HepG2 (cell line): ENCODE results near the gene NIN. TPM values are rescaled to one million over a fixed set of nuclear protein-coding genes. Genes with fewer than 3 reads are reported as not detected.

Experiments used
- ATAC-seq: fragments of 200-7000 bp; cut with Tn5 transposase; 3 replicates; pipeline ENCODE4 v1.9.1; 2020; ENCODE audit warnings: mild to moderate bottlenecking, moderate library complexity
- BruUV-seq: library from RNA; stranded (reverse); fragments of 400-500 nt; replicated peaks from 2 replicates; lab custom pipeline; 2021; lab: Mats Ljungman, UMichigan
- CTCF ChIA-PET: fragments of 300-600 bp; formaldehyde crosslinking; extraction: SDS; loops from one replicate; lab custom pipeline; 2021; ENCODE audit warnings: low total read pairs, inconsistent platforms, low intra/inter-chr PET ratio; lab: Yijun Ruan, JAX
- POLR2A ChIA-PET: fragments of 350-600 bp; sonication (Branson Sonifier 250); formaldehyde crosslinking; loops from one replicate; lab custom pipeline; 2020; ENCODE audit warnings: antibody characterized with exemption, inconsistent platforms; lab: Yijun Ruan, JAX
- DNase-seq: peaks from one replicate; pipeline ENCODE4 v3.0.0-alpha.2; 2015; ENCODE audit warnings: low spot score
- FAIRE-seq: peaks from 3 replicates; lab custom pipeline; 2011; peaks lifted over from hg19 to GRCh38; lab: Jason Lieb, UNC
- H2AFZ ChIP-seq: one replicate; pipeline ENCODE4 v1.6.1; 2011; ENCODE audit warnings: low read length, inconsistent platforms
- H3K27ac ChIP-seq: fragments of 300-600 bp; 3 replicates; pipeline ENCODE4 v1.8.0; 2011; ENCODE audit warnings: mixed run types, mild to moderate bottlenecking, mixed read lengths, low read length, inconsistent platforms; ENCODE audit not compliant: insufficient read depth; ENCODE audit errors: extremely low read length
- H3K27me3 ChIP-seq, 2 experiments: fragments of 200-600 bp in 1 of 2; 2 replicates in 1 of 2; 3 replicates in 1 of 2; pipeline versions ENCODE4 v1.6.0 to v1.8.0; 2011; ENCODE audit warnings: low read length in 2 of 2, mild to moderate bottlenecking in 2 of 2, moderate library complexity in 2 of 2, inconsistent platforms in 1 of 2; ENCODE audit not compliant: insufficient read depth in 2 of 2, control insufficient read depth in 1 of 2
- H3K36me3 ChIP-seq, 2 experiments: fragments of 200-600 bp in 1 of 2; replicated peaks in 1 of 2; 2 replicates in 1 of 2; 3 replicates in 1 of 2; pipeline versions ENCODE4 v1.5.1 to v1.8.0; 2011; ENCODE audit warnings: low read length in 2 of 2, inconsistent platforms in 1 of 2; ENCODE audit not compliant: insufficient read depth in 2 of 2, control insufficient read depth in 1 of 2
- H3K4me1 ChIP-seq: 2 replicates; pipeline ENCODE4 v1.5.1; 2012; ENCODE audit warnings: low read length, inconsistent platforms; ENCODE audit not compliant: insufficient read depth
- H3K4me2 ChIP-seq: 2 replicates; pipeline ENCODE4 v1.6.0; 2011; ENCODE audit warnings: low read depth, low read length, inconsistent platforms
- H3K4me3 ChIP-seq, 3 experiments: fragments of 200-600 bp in 1 of 3; sonication (generic), shearing (Covaris generic) in 1 of 3; replicated peaks in 1 of 3; 2 replicates each; pipeline ENCODE4 v1.5.1; 2011 to 2016; ENCODE audit warnings: low read length in 3 of 3, inconsistent platforms in 2 of 3, low read depth in 2 of 3, mild to moderate bottlenecking in 2 of 3, control low read depth in 1 of 3, mixed read lengths in 1 of 3; ENCODE audit not compliant: insufficient read depth in 1 of 3
- H3K79me2 ChIP-seq: one replicate; pipeline ENCODE4 v1.6.1; 2011; ENCODE audit warnings: low read length, inconsistent platforms; ENCODE audit not compliant: insufficient read depth
- H3K9ac ChIP-seq: 2 replicates; pipeline ENCODE4 v1.6.0; 2011; ENCODE audit warnings: mild to moderate bottlenecking, low read depth, low read length, inconsistent platforms; ENCODE audit not compliant: insufficient read depth
- H3K9me3 ChIP-seq: 2 replicates; pipeline ENCODE4 v1.5.1; 2012; ENCODE audit warnings: mild to moderate bottlenecking, low read length
- H4K20me1 ChIP-seq: 2 replicates; pipeline ENCODE4 v1.6.0; 2011; ENCODE audit warnings: inconsistent platforms, mild to moderate bottlenecking, low read length, moderate library complexity; ENCODE audit not compliant: insufficient read depth
- ARHGAP35 ChIP-seq: sonication (generic); formaldehyde crosslinking; IDR thresholded peaks from 2 replicates; pipeline ENCODE4 v1.9.0; 2022; ENCODE audit warnings: mild to moderate bottlenecking, inconsistent platforms, moderate library complexity, missing genetic modification reagents, borderline replicate concordance
- ARID4A ChIP-seq: sonication (generic); formaldehyde crosslinking; IDR thresholded peaks from 2 replicates; pipeline ENCODE4 v1.5.0; 2020; ENCODE audit warnings: mild to moderate bottlenecking, missing genetic modification reagents, borderline replicate concordance
- FOSL2 ChIP-seq: sonication (generic); formaldehyde crosslinking; IDR thresholded peaks from 2 replicates; pipeline ENCODE4 v1.4.0; 2020; ENCODE audit warnings: missing genetic modification reagents
- KAT8 ChIP-seq: IDR thresholded peaks from 2 replicates; pipeline ENCODE4 v1.6.1; 2016; ENCODE audit warnings: missing genetic modification reagents, missing compliant biosample characterization
- KMT2A ChIP-seq: sonication (generic); formaldehyde crosslinking; IDR thresholded peaks from 2 replicates; pipeline ENCODE4 v1.4.0; 2020; ENCODE audit warnings: missing genetic modification reagents
- MAFG ChIP-seq: sonication (generic); formaldehyde crosslinking; IDR thresholded peaks from 2 replicates; pipeline ENCODE4 v1.5.1; 2020; ENCODE audit warnings: mild to moderate bottlenecking, missing genetic modification reagents
- NFYB ChIP-seq: sonication (generic); formaldehyde crosslinking; IDR thresholded peaks from 2 replicates; pipeline ENCODE4 v1.4.0; 2020; ENCODE audit warnings: missing genetic modification reagents
- POLR2AphosphoS2 ChIP-seq: IDR thresholded peaks from 2 replicates; pipeline ENCODE4 v1.6.1; 2011; ENCODE audit warnings: low read depth, low read length, improper control_type of control experiment
- STAG1 ChIP-seq: sonication (generic); formaldehyde crosslinking; IDR thresholded peaks from 2 replicates; pipeline ENCODE4 v1.4.0; 2020; ENCODE audit warnings: missing genetic modification reagents
- U2AF1 ChIP-seq: fragments of 200-400 bp; formaldehyde crosslinking; optimal IDR thresholded peaks from 2 replicates; pipeline ENCODE3; 2017; ENCODE audit warnings: mild to moderate bottlenecking, low read depth, low read length
- ZEB1 ChIP-seq: IDR thresholded peaks from 2 replicates; pipeline ENCODE4 v1.6.1; 2012; ENCODE audit warnings: mild to moderate bottlenecking, low read depth, inconsistent platforms; ENCODE audit not compliant: insufficient replicate concordance
- ZGPAT ChIP-seq: IDR thresholded peaks from 2 replicates; pipeline ENCODE4 v1.6.1; 2016; ENCODE audit warnings: mild to moderate bottlenecking
- ZMYM4 ChIP-seq: sonication (generic); formaldehyde crosslinking; IDR thresholded peaks from 2 replicates; pipeline ENCODE4 v1.8.1; 2023; ENCODE audit warnings: mild to moderate bottlenecking, missing genetic modification reagents
- ZNF564 ChIP-seq: sonication (generic); formaldehyde crosslinking; IDR thresholded peaks from 2 replicates; pipeline ENCODE4 v1.8.1; 2023; ENCODE audit warnings: mild to moderate bottlenecking, missing genetic modification reagents
- WGBS: methylation state at CpG from one replicate; pipeline ENCODE4 v1.1.6; 2017; ENCODE audit warnings: low lambda C conversion rate; 5-methylcytosine and 5-hydroxymethylcytosine counted together
- in situ Hi-C: cut with HindIII; loops from 2 replicates; pipeline ENCODE4 v1.10.0; 2017; ENCODE audit warnings: low pct_unique_long_range_greater_than_20kb; ENCODE audit not compliant: extremely low pct_ligation_motif_present
- intact Hi-C: fragments of 100-400 bp; cut with micrococcal nuclease; formaldehyde crosslinking; loops from one replicate; pipeline ENCODE4 v1.10.0; 2022; ENCODE audit not compliant: unreplicated experiment
- polyA plus RNA-seq, 8 experiments: library from polyadenylated mRNA; depleted of rRNA in 3 of 8; stranded (reverse) in 7 of 8; unstranded in 1 of 8; fragments of >200 nt; fragmentation: Illumina TruSeq in 4 of 8; extraction: Trizol in 4 of 8; gene quantifications; 2 replicates each; pipeline versions ENCODE4 v1.2.1 to v1.2.3, GENCODE V29; 2011 to 2016; ENCODE audit warnings: low read depth in 4 of 8, missing spikeins in 1 of 8, mixed read lengths in 1 of 8; ENCODE audit not compliant: insufficient read depth in 1 of 8
- total RNA-seq, 5 experiments: library from RNA; depleted of rRNA; stranded (reverse); fragments of >200 nt; fragmentation: Illumina TruSeq; extraction: Trizol; gene quantifications; 2 replicates each; pipeline ENCODE4 v1.2.3, GENCODE V29; 2016; ENCODE audit warnings: low read depth in 1 of 5
- TF ChIP-seq, protein P1 (sequence below): sonication (generic); formaldehyde crosslinking; IDR thresholded peaks from 2 replicates; pipeline ENCODE4 v1.9.0; 2021; ENCODE audit warnings: missing genetic modification reagents, borderline replicate concordance

Gene NIN
- total and polyA plus RNA-seq, 2 of the 13 experiments (the other 11 are each of a cell fraction or from before 2014, with no cell fraction given), result 2.8 to 9.7 TPM

DNA sequence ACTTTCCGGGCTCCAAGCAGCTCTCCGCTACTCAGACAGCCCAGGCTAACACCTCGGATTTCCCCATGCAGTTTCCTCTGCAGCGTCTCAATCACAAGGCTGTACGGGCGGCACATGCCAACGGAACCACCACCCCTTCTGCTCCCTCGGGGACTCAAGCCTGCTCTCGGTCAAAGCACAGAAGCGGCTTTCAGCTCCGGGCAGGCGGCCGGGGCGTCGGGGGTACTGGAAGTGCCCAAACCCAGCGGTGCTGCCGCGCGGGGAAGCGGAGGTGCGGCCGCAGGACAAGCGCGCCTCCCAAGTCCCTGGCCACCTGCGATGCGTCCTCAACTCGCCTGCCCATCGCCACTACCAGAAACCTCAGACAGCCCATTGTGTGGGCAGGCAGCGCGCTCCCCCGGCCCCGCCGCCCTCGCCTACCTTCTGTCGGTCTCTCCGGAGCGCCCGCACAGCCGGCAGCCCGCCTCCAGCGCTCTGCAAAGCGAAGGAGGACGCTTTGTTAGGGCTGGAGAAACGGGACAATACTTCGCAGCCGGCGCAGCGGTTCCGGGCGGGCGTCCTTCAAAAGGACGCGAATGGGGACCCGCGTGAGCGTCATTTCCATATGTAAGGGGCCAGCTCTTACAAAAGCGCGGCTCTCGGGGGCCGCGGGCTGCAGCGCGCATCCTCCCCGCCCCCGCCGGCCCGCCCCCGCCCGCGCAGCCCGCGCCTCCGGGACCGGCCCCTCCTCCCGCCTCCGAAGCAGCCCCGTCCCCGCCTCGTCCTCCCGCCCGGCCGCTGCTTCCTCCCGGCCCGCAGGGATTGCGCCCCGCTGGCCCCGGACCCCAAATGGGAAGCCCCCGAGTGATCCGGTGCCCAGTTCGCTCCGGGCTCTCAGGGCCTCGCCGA lies 674 bp downstream of the NIN start:
- Histone ChIP-seq H3K36me3 (no peaks in the 10 kb centered on the region), H3K4me3 (peak overlapping the region; percentile 77 to 86 (median 77)), H3K27ac (no peak overlapping the region), H3K9me3 (no peaks in the 10 kb centered on the region), H4K20me1 (no peaks in the 10 kb centered on the region; the same call in 1 of the 2 replicates), H3K27me3 (peaks cover 0 to 17% of the 10 kb centered on the region in 2 experiments; a peak in 1 of 5 replicates), H3K4me2 (peak overlapping the region; percentile 99), H3K79me2 (peaks cover 18% of the 10 kb centered on the region), H2AFZ (no peak overlapping the region), H3K9ac (peak overlapping the region; percentile 64), H3K4me1 (peaks cover 79% of the 10 kb centered on the region)
- intact Hi-C loops, result loop anchor here (5.0 kb wide), 1 partner anchor 107 kb away; no protein-coding TSS in a partner anchor
- ChIA-PET POLR2A (interaction anchor here (0.9 to 3.7 kb wide), 4 partner anchors 9 to 114 kb away, joined by 3 to 13 read pairs (median 4); partner anchors contain the start of gene PYGL), CTCF (no interaction called here)
- ATAC-seq (peak; percentile 63), DNase-seq (peak; percentile 22), FAIRE-seq (no peak)
- under 1% methylated on average over 26 of the region's 93 CpGs for WGBS
- no TSS peak for BruUV-seq
- in situ Hi-C loops, result no loop called here
- TF ChIP-seq KAT8, result 0 out of 2 replicates have a peak, but pooled peaks have one; percentile 15
- TF ChIP-seq, protein P1, sequence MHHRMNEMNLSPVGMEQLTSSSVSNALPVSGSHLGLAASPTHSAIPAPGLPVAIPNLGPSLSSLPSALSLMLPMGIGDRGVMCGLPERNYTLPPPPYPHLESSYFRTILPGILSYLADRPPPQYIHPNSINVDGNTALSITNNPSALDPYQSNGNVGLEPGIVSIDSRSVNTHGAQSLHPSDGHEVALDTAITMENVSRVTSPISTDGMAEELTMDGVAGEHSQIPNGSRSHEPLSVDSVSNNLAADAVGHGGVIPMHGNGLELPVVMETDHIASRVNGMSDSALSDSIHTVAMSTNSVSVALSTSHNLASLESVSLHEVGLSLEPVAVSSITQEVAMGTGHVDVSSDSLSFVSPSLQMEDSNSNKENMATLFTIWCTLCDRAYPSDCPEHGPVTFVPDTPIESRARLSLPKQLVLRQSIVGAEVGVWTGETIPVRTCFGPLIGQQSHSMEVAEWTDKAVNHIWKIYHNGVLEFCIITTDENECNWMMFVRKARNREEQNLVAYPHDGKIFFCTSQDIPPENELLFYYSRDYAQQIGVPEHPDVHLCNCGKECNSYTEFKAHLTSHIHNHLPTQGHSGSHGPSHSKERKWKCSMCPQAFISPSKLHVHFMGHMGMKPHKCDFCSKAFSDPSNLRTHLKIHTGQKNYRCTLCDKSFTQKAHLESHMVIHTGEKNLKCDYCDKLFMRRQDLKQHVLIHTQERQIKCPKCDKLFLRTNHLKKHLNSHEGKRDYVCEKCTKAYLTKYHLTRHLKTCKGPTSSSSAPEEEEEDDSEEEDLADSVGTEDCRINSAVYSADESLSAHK (CRISPR knock-in tag), result no peak
- TF ChIP-seq ARID4A (CRISPR knock-in tag), result peak; percentile 41; the same call in 1 of the 2 replicates
- TF ChIP-seq ZNF564 (CRISPR knock-in tag), result peak; percentile 37; the same call in 1 of the 2 replicates
- TF ChIP-seq ZGPAT, result no peak
- no peak for TF ChIP-seq MAFG (CRISPR knock-in tag)
- no peak for TF ChIP-seq POLR2AphosphoS2
- TF ChIP-seq ZEB1, result no peak
- TF ChIP-seq ARHGAP35, result peak; percentile 49; the same call in 1 of the 2 replicates
- TF ChIP-seq U2AF1, result no peak
- peak; percentile 46; the same call in 1 of the 2 replicates for TF ChIP-seq KMT2A
- TF ChIP-seq ZMYM4 (CRISPR knock-in tag), result 0 out of 2 replicates have a peak, but pooled peaks have one; percentile 46
- TF ChIP-seq STAG1 (CRISPR knock-in tag), result no peak
- TF ChIP-seq NFYB (CRISPR knock-in tag), result 0 out of 2 replicates have a peak, but pooled peaks have one; percentile 16
- 0 out of 2 replicates have a peak, but pooled peaks have one; percentile 6 for TF ChIP-seq FOSL2
